WTC11 (cell line): Measurements from ENCODE around the gene ZNF366.

Experiments
- CTCF ChIP-seq: fragments of 200-600 bp; IDR thresholded peaks from 2 replicates; pipeline ENCODE4 v1.8.0; 2022; ENCODE audit warnings: antibody characterized with exemption
- SP1 ChIP-seq: sonication (generic); formaldehyde crosslinking; conservative IDR thresholded peaks from 2 replicates; pipeline ENCODE4 v1.8.1; 2022; ENCODE audit warnings: missing genetic modification reagents
- ZNF121 ChIP-seq: sonication (generic); formaldehyde crosslinking; IDR thresholded peaks from 2 replicates; pipeline ENCODE4 v1.8.0; 2023; ENCODE audit warnings: missing genetic modification reagents
- ZNF396 ChIP-seq: fragments of 250-450 bp; sonication (Bioruptor Pico); IDR thresholded peaks from 2 replicates; pipeline ENCODE4 v1.8.0; 2021; ENCODE audit warnings: mild to moderate bottlenecking, moderate library complexity, borderline replicate concordance

DNA sequence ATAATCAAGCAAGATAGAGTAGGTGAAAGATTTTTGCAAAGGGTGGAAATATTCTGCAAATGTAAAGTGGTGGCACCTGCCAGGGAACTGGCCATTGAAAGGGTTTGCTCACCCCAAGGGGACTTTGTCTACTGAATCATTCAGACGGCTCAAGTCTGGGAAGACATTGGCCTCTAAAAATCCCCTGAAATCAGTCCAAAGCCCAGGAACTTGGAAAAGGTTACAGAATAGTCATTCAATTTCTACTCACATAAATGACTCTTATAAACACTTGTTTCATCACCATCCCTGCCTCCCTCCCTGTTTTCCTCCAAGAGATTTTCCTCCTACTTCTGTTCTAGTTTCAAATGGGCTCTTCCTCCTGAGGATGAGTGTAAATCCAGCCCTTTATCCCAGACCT lies 28.5 kb downstream of the ZNF366 start:
- TF ChIP-seq ZNF121 (CRISPR knock-in tag) (no peak), SP1 (CRISPR knock-in tag) (no peak), ZNF396 (CRISPR knock-in tag) (no peak), CTCF (no peak)
